Astrocyte of the hippocampus (primary cell): Measurements from ENCODE around the gene BNIP5.

ENCODE experiments used
- DNase-seq: peaks from one replicate; pipeline ENCODE4 v3.0.0; 2011; ENCODE audit warnings: low read depth, low spot score

The BNIP5 gene

GRCh38 chr6:36336779-36337241 lies at the start of gene BNIP5:
BNIP5 (minus strand) TSS chr6:36336888; CDS start chr6:36330690, 6,198 bp downstream.
- DNase-seq, result no peak

GRCh38 chr6:36384095-36384494 lies 47.4 kb upstream of the BNIP5 start:
- no peak for DNase-seq

- DNase-seq, result no peak
Measured at GRCh38 chr6:36383606-36384005, 46.9 kb upstream of the BNIP5 start.

- DNase-seq, result no peak
Measured at GRCh38 chr6:36382976-36383375, 46.3 kb upstream of the BNIP5 start.

- peak; percentile 57 for DNase-seq
Measured at GRCh38 chr6:36381502-36382389, 45.1 kb upstream of the BNIP5 start.

GRCh38 chr6:36380166-36380565 lies 43.5 kb upstream of the BNIP5 start:
- no peak for DNase-seq

- DNase-seq, result no peak
Measured at GRCh38 chr6:36378936-36379335, 42.2 kb upstream of the BNIP5 start.

- DNase-seq, result no peak
Measured at GRCh38 chr6:36378243-36378920, 41.7 kb upstream of the BNIP5 start.

- no peak for DNase-seq
Measured at GRCh38 chr6:36377594-36377993, 40.9 kb upstream of the BNIP5 start.

- no peak for DNase-seq
Measured at GRCh38 chr6:36376742-36377141, 40.1 kb upstream of the BNIP5 start.

GRCh38 chr6:36376183-36376582 lies 39.5 kb upstream of the BNIP5 start:
- DNase-seq, result no peak

GRCh38 chr6:36375644-36376155 lies 39.0 kb upstream of the BNIP5 start:
- DNase-seq, result no peak

GRCh38 chr6:36374972-36375371 lies 38.3 kb upstream of the BNIP5 start:
- peak; percentile 40 for DNase-seq

- DNase-seq, result no peak
Measured at GRCh38 chr6:36374194-36374593, 37.5 kb upstream of the BNIP5 start.

GRCh38 chr6:36373368-36374019 lies 36.8 kb upstream of the BNIP5 start:
- no peak for DNase-seq

GRCh38 chr6:36372088-36372487 lies 35.4 kb upstream of the BNIP5 start:
- DNase-seq, result no peak

GRCh38 chr6:36371211-36371610 lies 34.5 kb upstream of the BNIP5 start:
- no peak for DNase-seq

- DNase-seq, result no peak
Measured at GRCh38 chr6:36370638-36371037, 34.0 kb upstream of the BNIP5 start.

GRCh38 chr6:36368921-36369865 lies 32.5 kb upstream of the BNIP5 start:
- peak; percentile 92 for DNase-seq

- no peak for DNase-seq
Measured at GRCh38 chr6:36368421-36368820, 31.7 kb upstream of the BNIP5 start.

- no peak for DNase-seq
Measured at GRCh38 chr6:36367743-36368142, 31.1 kb upstream of the BNIP5 start.
